CD14-positive monocyte (primary cell): ENCODE measurements around the gene NINJ1. TPM values are rescaled to one million over a fixed set of nuclear protein-coding genes. Genes with fewer than 3 reads are reported as not detected.

Experiments
- DNase-seq, 3 donors: peaks; one replicate each; pipeline ENCODE4 v3.0.0-alpha.2; 2011 to 2022
- H2AFZ ChIP-seq: 2 replicates; pipeline ENCODE4 v1.6.0; 2012; ENCODE audit warnings: mild to moderate bottlenecking, low read depth, low read length, inconsistent platforms; ENCODE audit not compliant: insufficient read depth, poor library complexity, severe bottlenecking
- H3K27ac ChIP-seq, 2 donors: 1 replicate in 1 of 2; 2 replicates in 1 of 2; pipeline ENCODE4 v1.5.1; 2012 to 2013; ENCODE audit warnings: low read length in 2 of 2, control low read depth in 1 of 2, inconsistent platforms in 1 of 2, low read depth in 1 of 2, mild to moderate bottlenecking in 1 of 2
- H3K27me3 ChIP-seq, 2 donors: one replicate each; pipeline versions ENCODE4 v1.6.0 to v1.6.1; 2011 to 2013; ENCODE audit warnings: low read length in 2 of 2; ENCODE audit not compliant: control insufficient read depth in 2 of 2, insufficient read depth in 2 of 2
- H3K36me3 ChIP-seq, 2 donors: replicated peaks in 1 of 2; 1 replicate in 1 of 2; 2 replicates in 1 of 2; pipeline versions ENCODE4 v1.5.1 to v1.6.1; 2012 to 2013; ENCODE audit warnings: low read length in 2 of 2, control low read depth in 1 of 2, inconsistent platforms in 1 of 2, mild to moderate bottlenecking in 1 of 2; ENCODE audit not compliant: insufficient read depth in 2 of 2, control insufficient read depth in 1 of 2
- H3K4me1 ChIP-seq, 2 donors: 1 replicate in 1 of 2; 2 replicates in 1 of 2; pipeline versions ENCODE4 v1.5.1 to v1.6.1; 2012 to 2013; ENCODE audit warnings: low read length in 2 of 2, control low read depth in 1 of 2, inconsistent platforms in 1 of 2, mild to moderate bottlenecking in 1 of 2, moderate library complexity in 1 of 2; ENCODE audit not compliant: insufficient read depth in 2 of 2, control insufficient read depth in 1 of 2
- H3K4me2 ChIP-seq: replicated peaks from 2 replicates; pipeline ENCODE3; 2012; ENCODE audit warnings: low read length, moderate library complexity, mild to moderate bottlenecking; ENCODE audit not compliant: poor library complexity, severe bottlenecking; ENCODE audit errors: extremely low read depth
- H3K4me3 ChIP-seq, 3 experiments: fragments of 200-600 bp in 1 of 3; sonication (generic) in 1 of 3; replicated peaks in 1 of 3; 1 replicate in 2 of 3; 2 replicates in 1 of 3; pipeline ENCODE4 v1.5.1; 2011 to 2013; ENCODE audit warnings: low read length in 3 of 3, mild to moderate bottlenecking in 3 of 3, control low read depth in 2 of 3, low read depth in 2 of 3, inconsistent platforms in 1 of 3, moderate library complexity in 1 of 3
- H3K79me2 ChIP-seq: 2 replicates; pipeline ENCODE4 v1.6.0; 2012; ENCODE audit warnings: mild to moderate bottlenecking, control low read depth, inconsistent platforms, low read length, moderate library complexity; ENCODE audit not compliant: insufficient read depth
- H3K9ac ChIP-seq: 2 replicates; pipeline ENCODE4 v1.6.0; 2017; ENCODE audit warnings: low read length, mild to moderate bottlenecking; ENCODE audit not compliant: insufficient read depth, poor library complexity, severe bottlenecking
- H3K9me3 ChIP-seq, 2 donors: replicated peaks in 1 of 2; 1 replicate in 1 of 2; 2 replicates in 1 of 2; pipeline versions ENCODE4 v1.5.1 to v1.6.1; 2012 to 2013; ENCODE audit warnings: low read length in 2 of 2, control low read depth in 1 of 2; ENCODE audit not compliant: control insufficient read depth in 1 of 2, insufficient read depth in 1 of 2
- H4K20me1 ChIP-seq: 2 replicates; pipeline ENCODE4 v1.6.0; 2012; ENCODE audit warnings: mild to moderate bottlenecking, low read length, control low read depth, moderate library complexity; ENCODE audit not compliant: insufficient read depth
- H3K27ac Mint-ChIP-seq, 7 donors: one replicate each; pipeline ENCODE4 v1.8.0; 2020; ENCODE audit warnings: mild to moderate bottlenecking in 7 of 7, mixed read lengths in 7 of 7, moderate library complexity in 6 of 7, inconsistent platforms in 2 of 7
- H3K27me3 Mint-ChIP-seq, 3 donors: one replicate each; pipeline ENCODE4 v1.8.0; 2021 to 2022; ENCODE audit warnings: low read depth in 3 of 3, mild to moderate bottlenecking in 3 of 3, mixed read lengths in 3 of 3, moderate library complexity in 3 of 3, inconsistent platforms in 1 of 3
- H3K36me3 Mint-ChIP-seq, 2 donors: one replicate each; pipeline ENCODE4 v1.8.0; 2020; ENCODE audit warnings: mixed read lengths in 2 of 2, inconsistent platforms in 1 of 2, mild to moderate bottlenecking in 1 of 2
- H3K4me1 Mint-ChIP-seq: one replicate; pipeline ENCODE4 v1.8.0; 2020; ENCODE audit warnings: mild to moderate bottlenecking, mixed read lengths
- H3K4me3 Mint-ChIP-seq, 2 donors: one replicate each; pipeline ENCODE4 v1.8.0; 2020; ENCODE audit warnings: mild to moderate bottlenecking in 2 of 2, mixed read lengths in 2 of 2, moderate library complexity in 1 of 2
- H3K9me3 Mint-ChIP-seq, 7 donors: one replicate each; pipeline ENCODE4 v1.8.0; 2020 to 2022; ENCODE audit warnings: mixed read lengths in 7 of 7, mild to moderate bottlenecking in 6 of 7, moderate library complexity in 6 of 7, inconsistent platforms in 2 of 7
- CTCF ChIP-seq: fragments of 200-600 bp; IDR thresholded peaks from one replicate; pipeline ENCODE4 v1.8.0; 2022; ENCODE audit warnings: antibody characterized with exemption, mild to moderate bottlenecking
- WGBS: methylation state at CpG from one replicate; pipeline ENCODE4 v1.1.5; 2013; ENCODE audit warnings: missing lambda C conversion rate; ENCODE audit not compliant: insufficient coverage; 5-methylcytosine and 5-hydroxymethylcytosine counted together
- intact Hi-C, 2 donors: fragments of 100-400 bp; cut with micrococcal nuclease; formaldehyde crosslinking; loops; one replicate each; pipeline versions ENCODE4 v1.15.0 to v1.15.1; 2023
- polyA plus RNA-seq, 3 donors: library from polyadenylated mRNA; depleted of rRNA in 1 of 3; unstranded in 2 of 3; stranded (reverse) in 1 of 3; fragments of 300-500 nt in 2 of 3; fragments of >200 nt in 1 of 3; fragmentation: Illumina TruSeq in 2 of 3; gene quantifications; 1 replicate in 2 of 3; 2 replicates in 1 of 3; pipeline ENCODE4 v1.2.3, GENCODE V29; 2012 to 2021

Gene NINJ1
- polyA plus RNA-seq, 3 donors, result 290 to 610 (median 469) TPM

- H3K27ac ChIP-seq, result no peak overlapping the region
- H3K27me3 ChIP-seq, result no peaks in the 10 kb centered on the region
- peaks cover 5 to 7% of the 10 kb centered on the region in 2 donors for H3K9me3 ChIP-seq
- H3K4me3 ChIP-seq, result no peak overlapping the region
- TF ChIP-seq CTCF, result no peak
- intact Hi-C loops, result no loop called here
- H3K4me2 ChIP-seq, result no peak overlapping the region
- H3K36me3 ChIP-seq, result peaks cover 5 to 62% of the 10 kb centered on the region in 2 donors
- no peak for DNase-seq
- Mint-ChIP-seq H3K4me3 (no peak overlapping the region), H3K9me3 (peaks cover 5 to 8% (median 7%) of the 10 kb centered on the region in 7 donors), H3K36me3 (peaks cover 30 to 47% of the 10 kb centered on the region in 2 donors), H3K27ac (peak overlapping the region in 1 of 7 donors; percentile 64), H3K27me3 (peaks cover 0 to 6% (median 0%) of the 10 kb centered on the region in 3 donors), H3K4me1 (peaks cover 17% of the 10 kb centered on the region)
- H3K4me1 ChIP-seq, result peaks cover 16 to 19% of the 10 kb centered on the region in 2 donors
- no peak overlapping the region for H2AFZ ChIP-seq
- H4K20me1 ChIP-seq, result no peaks in the 10 kb centered on the region
- H3K79me2 ChIP-seq, result no peaks in the 10 kb centered on the region
- 82% methylated on average over 10 of the region's 10 CpGs for WGBS
- no peak overlapping the region for H3K9ac ChIP-seq
Measured at GRCh38 chr9:93081081-93081529, 52.9 kb downstream of the NINJ1 start.

GRCh38 chr9:93080406-93080805 lies 53.6 kb downstream of the NINJ1 start:
- H3K9me3 Mint-ChIP-seq, result peaks cover under 1 to 2% (median 2%) of the 10 kb centered on the region in 7 donors
- Histone ChIP-seq H4K20me1 (no peaks in the 10 kb centered on the region), H2AFZ (no peak overlapping the region), H3K4me2 (no peak overlapping the region), H3K27ac (no peak overlapping the region), H3K79me2 (no peaks in the 10 kb centered on the region), H3K27me3 (no peaks in the 10 kb centered on the region), H3K4me1 (peaks cover 16 to 19% of the 10 kb centered on the region in 2 donors), H3K36me3 (peaks cover 4 to 59% of the 10 kb centered on the region in 2 donors), H3K9ac (no peak overlapping the region), H3K4me3 (no peak overlapping the region), H3K9me3 (peaks cover 0 to 1% of the 10 kb centered on the region in 2 donors)
- peaks cover 17% of the 10 kb centered on the region for H3K4me1 Mint-ChIP-seq
- no peak for TF ChIP-seq CTCF
- 90% methylated on average over 7 of the region's 9 CpGs for WGBS
- intact Hi-C loops, result no loop called here
- H3K4me3 Mint-ChIP-seq, result no peak overlapping the region
- DNase-seq, result no peak
- peak overlapping the region in 2 of 7 donors; percentile 30 to 64 for H3K27ac Mint-ChIP-seq
- peaks cover 0 to 6% (median 0%) of the 10 kb centered on the region in 3 donors for H3K27me3 Mint-ChIP-seq
- peaks cover 23 to 44% of the 10 kb centered on the region in 2 donors for H3K36me3 Mint-ChIP-seq
